Measurements from ENCODE around the gene C17orf58.
"Not testable (repeated sequence)": the region's sequence is repeated elsewhere in the genome, so short reads cannot be mapped to it uniquely, and the experiment has no call there.

The C17orf58 gene

GRCh38 chr17:67999291-67999911 lies 3.1 kb upstream of the C17orf58 start:
- no peak for DNase-seq (ENCODE audit: low spot score)

DNA sequence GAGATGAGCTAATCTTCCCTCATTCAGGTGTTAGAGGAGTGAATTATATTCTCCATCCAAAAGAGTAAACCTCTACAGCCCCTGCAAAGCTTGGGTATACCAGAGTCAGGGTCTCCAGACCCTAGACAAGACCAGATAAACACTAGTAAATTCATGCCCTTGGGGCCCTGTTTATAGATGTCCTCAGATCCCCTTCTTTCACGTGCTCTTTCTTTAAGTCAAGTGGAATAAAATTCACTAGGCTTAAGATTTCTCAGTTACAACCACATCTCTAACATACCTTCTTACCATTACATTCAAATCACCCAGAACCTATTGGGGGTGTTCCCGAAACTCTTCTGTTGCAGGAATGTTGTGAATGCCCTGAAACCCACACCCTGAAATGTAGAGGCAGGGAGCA lies 2.2 kb upstream of the C17orf58 start:
- DNase-seq (ENCODE audit: low spot score) = no peak

DNA sequence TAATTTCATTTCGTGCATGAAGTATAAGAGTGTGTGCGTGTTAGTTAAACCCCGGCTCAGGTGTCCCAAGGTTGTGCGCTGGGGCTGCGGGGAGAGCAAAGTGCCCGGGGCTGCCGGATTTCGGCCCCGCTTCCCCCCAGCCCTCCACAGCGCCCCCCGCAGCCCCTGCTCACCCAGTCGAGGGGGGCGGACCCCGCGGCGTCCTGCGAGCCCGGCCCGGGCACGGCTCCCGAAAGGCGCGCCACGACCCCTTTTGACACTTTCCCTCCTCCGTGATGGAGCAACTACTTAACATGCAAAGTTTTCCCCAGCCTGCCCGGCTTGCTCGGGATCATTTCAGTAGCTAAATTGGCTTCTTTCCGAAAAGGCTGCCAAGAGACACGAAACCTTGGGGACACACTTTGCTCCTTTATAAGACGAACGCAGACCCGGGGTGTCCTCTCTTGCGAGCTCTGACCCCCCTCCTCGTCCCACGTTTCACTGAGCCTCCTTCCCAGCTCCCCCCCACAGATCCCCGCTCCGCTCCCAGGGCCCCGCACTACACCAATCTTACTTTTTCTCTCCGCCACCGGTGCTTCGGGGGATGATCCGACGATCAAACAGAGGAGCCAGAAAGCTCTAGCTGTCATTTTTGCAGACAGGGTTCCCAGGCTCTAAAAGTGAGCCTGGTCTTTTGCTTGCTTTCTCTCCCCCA lies 552 bp downstream of the C17orf58 start:
- DNase-seq (ENCODE audit: low spot score) = peak; percentile 25

- DNase-seq (ENCODE audit: low spot score) = peak; percentile 37
Observed at GRCh38 chr17:67994817-67995569, 1.3 kb downstream of the C17orf58 start.

DNA sequence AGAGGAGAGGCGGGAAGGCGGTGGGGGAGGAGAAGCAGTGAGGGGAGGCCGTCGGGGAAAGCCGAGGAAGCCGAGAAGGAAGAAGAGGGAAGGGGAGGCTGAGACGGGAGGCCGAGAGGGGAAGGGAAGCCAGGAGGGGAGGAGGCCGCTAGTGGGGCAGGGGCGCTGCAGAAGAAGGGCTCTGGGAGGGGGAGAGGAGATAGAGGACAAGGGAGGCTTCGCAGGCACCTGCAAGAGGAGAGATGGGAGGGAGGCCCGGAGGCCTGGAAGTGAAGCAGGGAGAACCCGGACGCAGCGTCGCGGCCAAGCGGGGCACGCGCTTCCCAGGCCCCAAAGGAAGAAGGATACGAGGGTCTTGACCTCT lies 2.3 kb downstream of the C17orf58 start:
- peak; percentile 35 for DNase-seq (ENCODE audit: low spot score)

DNA sequence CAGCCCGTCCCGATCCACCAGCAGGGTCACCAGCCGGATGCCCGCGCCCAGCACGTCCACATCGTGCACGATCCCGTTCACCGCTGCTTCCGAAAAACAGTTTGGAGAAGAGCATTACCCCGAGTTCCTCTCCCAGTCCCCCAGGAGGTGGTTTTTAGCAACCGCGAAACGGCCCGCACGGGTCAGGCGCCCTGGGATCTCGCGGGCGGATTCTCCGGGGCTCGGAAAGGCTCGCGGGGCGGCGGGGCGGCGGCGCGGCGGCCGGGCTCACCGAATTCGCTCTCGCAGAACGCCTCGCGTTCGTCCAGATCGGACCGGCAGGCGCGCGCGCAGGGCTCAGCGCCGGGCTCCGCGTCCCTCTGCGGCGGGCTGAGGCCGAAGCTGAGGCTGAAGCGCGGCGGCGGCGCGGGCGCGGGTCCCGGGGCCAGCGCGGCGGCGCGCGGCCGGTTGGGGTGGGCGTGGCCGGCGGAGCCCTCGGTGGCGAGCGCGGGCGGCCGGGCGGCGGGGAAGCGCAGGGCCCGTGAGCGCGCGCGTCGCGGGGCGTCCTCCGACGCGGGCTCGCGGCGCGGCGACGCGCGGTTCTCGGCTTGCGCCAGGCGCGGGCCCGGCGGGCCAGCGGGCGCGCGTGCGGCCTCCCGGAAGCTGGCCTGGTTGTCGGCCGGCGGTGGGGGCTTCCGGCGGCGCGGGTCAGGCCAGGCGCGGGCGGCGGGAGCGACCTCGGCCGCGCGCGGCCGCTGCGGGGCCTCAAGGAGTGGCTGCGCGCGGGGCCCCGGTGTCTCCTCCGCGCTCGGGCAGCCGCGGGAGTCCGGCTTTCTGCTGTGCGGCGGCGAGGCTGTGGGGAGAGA lies 2.9 kb downstream of the C17orf58 start:
- peak; percentile 87 for DNase-seq (ENCODE audit: low spot score)

- DNase-seq (ENCODE audit: low spot score) = no peak
Observed at GRCh38 chr17:67992548-67993152, 3.6 kb downstream of the C17orf58 start.

- no peak for DNase-seq (ENCODE audit: low spot score)
Observed at GRCh38 chr17:67990909-67991308, 5.4 kb downstream of the C17orf58 start.

DNA sequence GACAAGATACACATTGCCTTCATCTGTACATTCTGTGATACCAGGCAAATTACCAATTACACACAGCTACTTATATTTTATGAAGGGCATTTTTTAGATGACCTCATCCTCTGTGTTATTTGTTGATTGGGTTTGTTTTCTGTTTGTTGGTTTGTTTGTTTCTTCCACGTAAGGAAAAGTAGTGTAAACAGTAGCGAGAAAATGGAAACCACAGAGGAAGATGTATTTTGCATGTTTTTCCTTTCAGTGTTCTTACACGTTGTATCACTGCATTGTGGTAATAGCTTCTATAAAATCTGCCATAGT lies 12.9 kb downstream of the C17orf58 start:
- DNase-seq (ENCODE audit: low spot score) = peak; percentile 28

DNA sequence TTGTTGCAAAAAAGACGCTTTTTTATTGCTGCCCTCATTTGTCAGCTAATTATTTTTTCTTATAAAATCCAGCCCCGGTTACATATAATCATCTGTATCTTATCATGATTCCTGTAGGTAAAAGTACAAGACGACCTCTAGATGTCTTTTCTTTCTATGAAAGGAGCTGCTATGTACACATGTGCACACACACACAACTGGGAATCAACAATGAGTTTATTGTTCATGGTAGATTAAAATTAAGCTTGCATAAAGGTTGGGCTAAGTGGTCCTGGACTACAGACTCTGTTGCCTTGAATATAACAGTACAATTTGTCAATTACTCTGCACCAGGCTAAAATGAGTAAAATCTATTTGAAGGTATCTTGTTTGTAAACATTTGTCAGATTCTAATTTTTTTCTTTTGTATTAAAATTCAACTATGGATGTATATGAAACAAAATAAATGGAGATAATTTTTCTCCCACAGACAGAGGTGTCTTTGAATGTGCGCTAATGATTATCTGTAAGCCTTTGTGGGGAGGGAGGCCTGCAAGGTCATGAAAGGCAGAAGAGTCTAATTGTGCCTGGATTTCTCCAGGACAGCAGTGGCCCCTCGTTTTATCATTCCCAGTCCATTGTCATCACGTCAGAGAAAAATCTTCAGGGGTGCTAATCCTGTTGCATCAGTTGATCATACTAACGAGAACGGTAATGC lies 13.4 kb downstream of the C17orf58 start:
- peak; percentile 43 for DNase-seq (ENCODE audit: low spot score)

- DNase-seq (ENCODE audit: low spot score) = peak; percentile 75
Observed at GRCh38 chr17:67982034-67982640, 14.1 kb downstream of the C17orf58 start.

GRCh38 chr17:67980883-67981282 lies 15.4 kb downstream of the C17orf58 start:
- not testable (repeated sequence) for DNase-seq (ENCODE audit: low spot score)

DNA sequence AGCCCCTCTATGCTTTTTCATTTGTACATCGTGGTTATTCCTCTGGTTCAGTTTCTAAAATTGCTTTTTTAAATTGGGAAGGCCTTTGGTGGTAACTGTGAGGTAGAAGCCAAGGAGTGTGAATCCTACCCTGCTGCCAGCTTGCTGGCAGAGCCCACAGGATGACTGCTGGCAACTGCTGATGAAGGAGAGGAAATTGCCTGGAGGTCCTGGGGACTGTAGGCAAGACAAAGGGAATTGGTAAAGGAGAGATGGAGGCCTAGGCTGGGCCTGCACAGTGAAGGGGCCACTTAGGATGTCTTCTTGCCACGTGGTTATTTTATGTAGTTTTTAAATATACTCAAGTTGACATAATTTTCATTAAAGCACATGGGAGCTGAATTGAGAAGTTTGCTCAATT lies 15.8 kb downstream of the C17orf58 start:
- no peak for DNase-seq (ENCODE audit: low spot score)

DNA sequence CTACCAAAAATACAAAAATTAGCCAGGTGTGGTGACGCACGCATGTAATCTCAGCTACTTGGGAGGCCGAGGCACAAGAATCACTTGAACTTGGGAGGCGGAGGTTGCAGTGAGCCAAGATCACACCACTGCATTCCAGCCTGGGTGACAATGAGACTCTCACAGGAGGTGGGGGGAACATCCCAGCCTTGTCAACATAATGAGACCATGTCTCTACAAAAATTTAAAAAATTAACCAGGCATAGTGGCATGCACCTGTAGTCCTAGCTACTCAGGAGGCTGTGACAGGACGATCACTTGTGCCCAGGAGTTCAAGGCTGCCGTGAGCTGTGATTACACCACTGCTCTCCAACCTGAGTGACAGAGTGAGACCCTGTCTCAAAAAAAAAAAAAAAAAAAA lies 20.0 kb downstream of the C17orf58 start:
- DNase-seq (ENCODE audit: low spot score) = not testable (repeated sequence)

GRCh38 chr17:67974598-67975066 lies 21.6 kb downstream of the C17orf58 start:
- DNase-seq (ENCODE audit: low spot score) = no peak

DNA sequence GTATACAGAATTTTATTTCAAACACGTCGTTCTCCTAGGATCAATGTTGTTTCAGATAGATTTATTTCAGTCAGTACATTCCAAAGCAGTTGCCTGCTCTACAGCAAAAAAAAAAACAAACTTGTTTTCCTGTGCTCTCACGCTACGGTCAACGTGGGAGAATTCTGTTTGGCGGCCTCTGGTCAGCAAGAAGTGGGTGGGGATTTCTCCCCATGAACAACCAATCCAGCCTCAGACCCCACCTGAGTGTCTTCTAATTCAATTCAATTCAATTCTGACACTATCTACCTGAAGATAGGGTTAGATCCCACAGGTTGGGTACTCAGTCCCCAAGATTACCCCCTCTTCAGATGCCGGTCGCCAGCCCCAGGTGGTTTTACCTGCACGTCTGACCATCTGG lies 22.1 kb downstream of the C17orf58 start:
- no peak for DNase-seq (ENCODE audit: low spot score)

DNA sequence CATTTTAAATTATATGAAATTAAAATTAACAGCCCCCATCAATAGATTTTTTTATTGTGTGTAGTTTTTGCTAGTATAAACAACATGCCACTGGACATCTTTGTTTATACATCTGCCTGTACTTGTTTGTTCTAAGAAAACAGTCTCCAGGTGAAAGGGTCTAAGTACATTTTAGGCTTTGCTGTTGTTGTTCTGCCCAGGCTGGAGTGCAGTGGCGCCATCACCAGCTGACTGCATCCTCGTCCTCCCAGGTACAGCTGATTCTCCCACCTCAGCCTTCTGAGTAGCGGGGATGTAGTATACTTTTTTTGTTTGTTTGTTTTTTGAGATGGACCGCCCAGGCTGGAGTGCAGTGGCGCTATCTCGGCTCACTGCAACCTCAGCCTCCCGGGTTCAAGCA lies 25.5 kb downstream of the C17orf58 start:
- DNase-seq (ENCODE audit: low spot score) = no peak

GRCh38 chr17:67963145-67963572 lies 33.1 kb downstream of the C17orf58 start:
- peak; percentile 77 for DNase-seq (ENCODE audit: low spot score)

DNA sequence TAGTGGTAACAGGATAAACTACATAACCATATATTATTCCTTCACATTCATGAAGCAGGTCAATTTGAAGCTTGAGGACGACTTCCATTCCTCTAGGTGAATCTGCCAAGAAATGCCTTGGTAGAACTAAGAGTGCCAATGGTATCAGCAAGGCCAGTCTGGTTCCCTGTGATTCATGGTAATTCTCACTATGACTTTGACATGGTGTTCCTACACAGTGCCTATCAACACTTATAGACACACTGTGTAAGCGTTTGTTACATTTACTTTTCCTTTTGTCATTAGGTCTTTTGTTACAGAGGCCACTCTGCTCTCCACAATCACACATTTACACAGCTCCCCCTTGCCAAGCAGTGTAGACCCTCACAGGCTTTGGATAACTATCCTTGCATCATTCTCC lies 34.1 kb downstream of the C17orf58 start:
- DNase-seq (ENCODE audit: low spot score) = not testable (repeated sequence)

DNA sequence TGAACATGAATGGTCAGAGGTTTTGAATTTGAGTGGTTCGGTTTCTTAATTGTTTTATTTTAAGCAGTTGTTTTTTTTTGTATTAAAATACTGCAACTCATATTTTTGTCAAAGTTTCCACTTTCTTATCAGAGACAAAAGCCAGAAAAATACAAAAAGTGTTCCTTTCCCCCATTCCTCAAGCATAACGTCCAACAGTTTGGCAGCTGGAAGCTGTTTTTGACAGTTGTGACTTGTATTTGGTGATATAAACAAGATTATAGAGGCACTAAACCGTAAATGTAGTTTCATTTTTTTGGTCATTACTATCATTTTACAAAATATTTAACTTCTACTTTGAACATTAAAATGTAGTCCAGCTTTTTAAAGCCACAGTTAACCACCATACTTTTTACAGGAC lies 36.0 kb downstream of the C17orf58 start:
- not testable (repeated sequence) for DNase-seq (ENCODE audit: low spot score)

- no peak for DNase-seq (ENCODE audit: low spot score)
Observed at GRCh38 chr17:67959510-67959909, 36.8 kb downstream of the C17orf58 start.
